HCT116 (cell line): ENCODE measurements around the gene AMDHD2.
"Not testable (repeated sequence)": the region's sequence is repeated elsewhere in the genome, so short reads cannot be mapped to it uniquely, and the experiment has no call there.

Experiments used
- CBX3 ChIP-seq: IDR thresholded peaks from 2 replicates; pipeline ENCODE4 v1.6.1; 2012; ENCODE audit warnings: low read depth
- CTCF ChIP-seq, 3 experiments: fragments of 200-600 bp in 1 of 3; sonication (generic) in 1 of 3; IDR thresholded peaks in 2 of 3; conservative IDR thresholded peaks in 1 of 3; 2 replicates each; pipeline ENCODE4 v1.5.1; 2012 to 2017; ENCODE audit warnings: low read depth in 2 of 3, low read length in 2 of 3, antibody characterized with exemption in 1 of 3, borderline replicate concordance in 1 of 3, control low read depth in 1 of 3, mild to moderate bottlenecking in 1 of 3, mixed read lengths in 1 of 3, mixed run types in 1 of 3, moderate library complexity in 1 of 3; ENCODE audit not compliant: insufficient read depth in 1 of 3
- EZH2phosphoT487 ChIP-seq: fragments of 200-600 bp; IDR thresholded peaks from 2 replicates; pipeline ENCODE4 v1.6.1; 2018; ENCODE audit warnings: antibody characterized with exemption, borderline replicate concordance
- POLR2A ChIP-seq: IDR thresholded peaks from 2 replicates; pipeline ENCODE4 v1.7.0; 2011; ENCODE audit warnings: borderline replicate concordance; ENCODE audit not compliant: insufficient read depth, insufficient read length; ENCODE audit errors: extremely low read depth
- POLR2AphosphoS5 ChIP-seq: IDR thresholded peaks from 2 replicates; pipeline ENCODE4 v1.6.1; 2011; ENCODE audit warnings: mild to moderate bottlenecking, low read depth, low read length, moderate library complexity
- RAD21 ChIP-seq: IDR thresholded peaks from 2 replicates; pipeline ENCODE4 v1.6.1; 2012; ENCODE audit warnings: low read depth, mild to moderate bottlenecking
- REST ChIP-seq: IDR thresholded peaks from 2 replicates; pipeline ENCODE4 v1.6.1; 2012; ENCODE audit warnings: low read depth
- SP1 ChIP-seq: IDR thresholded peaks from 2 replicates; pipeline ENCODE4 v1.6.1; 2012; ENCODE audit warnings: low read depth
- ZFX ChIP-seq: fragments of 450-650 bp; IDR thresholded peaks from 2 replicates; pipeline ENCODE4 v1.6.1; 2017

- TF ChIP-seq POLR2A; CTCF (IDR thresholded peaks at IDR 0.05 in 2 of 3, conservative IDR thresholded peaks at IDR 0.05 in 1 of 3; ENCODE audit: borderline replicate concordance in 1 of 3, insufficient read depth in 1 of 3, low read depth in 2 of 3, low read length in 2 of 3); EZH2phosphoT487; POLR2AphosphoS5; RAD21; REST; CBX3; ZFX; SP1: not testable (repeated sequence)
These were observed 13.1 kb downstream of the AMDHD2 start for GRCh38 chr16:2533142-2533755.
